RCC 7860 (cell line): ENCODE results near the gene LGALS3BP.
A peak's percentile ranks its signal among the peaks of the same experiment; 100 is the strongest.

Experiments used
- DNase-seq: peaks from one replicate; pipeline ENCODE4 v3.0.0-alpha.2; 2015; ENCODE audit warnings: low spot score
- FAIRE-seq: peaks from 2 replicates; lab custom pipeline; 2012; peaks lifted over from hg19 to GRCh38; lab: Jason Lieb, UNC

LGALS3BP gene

DNA sequence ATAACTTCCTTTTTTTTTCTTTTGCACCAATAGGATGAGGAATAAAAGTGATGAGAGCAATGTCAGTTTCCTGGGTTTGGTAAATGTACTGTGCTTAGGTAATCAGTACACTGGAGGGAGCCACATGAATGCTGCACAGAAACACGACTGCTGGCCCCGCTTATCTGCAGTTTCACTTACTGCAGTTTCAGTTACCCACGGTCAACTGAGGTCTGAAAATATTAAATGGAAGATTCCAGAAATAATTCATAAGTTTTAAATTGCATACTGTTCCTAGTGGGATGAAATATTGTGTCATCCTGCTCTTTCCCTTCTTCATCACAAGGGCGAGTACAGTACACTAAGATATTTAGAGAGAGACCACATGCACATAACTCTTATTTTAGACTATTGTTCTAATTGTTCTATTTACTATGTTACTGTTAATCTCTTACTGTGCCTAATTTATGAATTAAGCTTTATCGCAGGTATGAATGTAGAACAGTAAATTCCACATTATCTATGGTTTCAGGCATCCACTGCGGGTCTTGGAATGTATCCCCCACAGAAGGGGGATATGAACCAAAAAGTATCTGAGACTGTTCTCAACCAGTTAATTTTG is 6.4 kb upstream of the LGALS3BP start:
- DNase-seq (no peak), FAIRE-seq (no peak)

DNA sequence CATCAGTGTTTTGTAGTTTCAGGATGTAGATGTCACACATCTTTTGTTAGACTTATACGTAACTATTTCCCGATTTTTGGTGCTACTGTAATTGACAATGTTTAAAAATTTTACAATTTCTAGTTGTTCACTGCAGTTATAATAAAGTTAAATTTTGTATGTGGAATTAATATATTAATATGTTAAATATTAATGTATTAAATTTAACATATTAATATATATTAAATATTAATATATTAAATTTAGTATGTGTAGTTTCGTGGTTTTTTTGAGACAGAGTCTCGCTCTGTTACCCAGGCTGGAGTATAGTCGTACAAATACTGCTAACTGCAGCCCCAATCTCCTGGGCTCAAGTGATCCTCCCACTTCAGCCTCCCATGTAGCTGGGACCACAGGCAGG is 5.7 kb upstream of the LGALS3BP start:
- no peak for DNase-seq
- FAIRE-seq = no peak

DNA sequence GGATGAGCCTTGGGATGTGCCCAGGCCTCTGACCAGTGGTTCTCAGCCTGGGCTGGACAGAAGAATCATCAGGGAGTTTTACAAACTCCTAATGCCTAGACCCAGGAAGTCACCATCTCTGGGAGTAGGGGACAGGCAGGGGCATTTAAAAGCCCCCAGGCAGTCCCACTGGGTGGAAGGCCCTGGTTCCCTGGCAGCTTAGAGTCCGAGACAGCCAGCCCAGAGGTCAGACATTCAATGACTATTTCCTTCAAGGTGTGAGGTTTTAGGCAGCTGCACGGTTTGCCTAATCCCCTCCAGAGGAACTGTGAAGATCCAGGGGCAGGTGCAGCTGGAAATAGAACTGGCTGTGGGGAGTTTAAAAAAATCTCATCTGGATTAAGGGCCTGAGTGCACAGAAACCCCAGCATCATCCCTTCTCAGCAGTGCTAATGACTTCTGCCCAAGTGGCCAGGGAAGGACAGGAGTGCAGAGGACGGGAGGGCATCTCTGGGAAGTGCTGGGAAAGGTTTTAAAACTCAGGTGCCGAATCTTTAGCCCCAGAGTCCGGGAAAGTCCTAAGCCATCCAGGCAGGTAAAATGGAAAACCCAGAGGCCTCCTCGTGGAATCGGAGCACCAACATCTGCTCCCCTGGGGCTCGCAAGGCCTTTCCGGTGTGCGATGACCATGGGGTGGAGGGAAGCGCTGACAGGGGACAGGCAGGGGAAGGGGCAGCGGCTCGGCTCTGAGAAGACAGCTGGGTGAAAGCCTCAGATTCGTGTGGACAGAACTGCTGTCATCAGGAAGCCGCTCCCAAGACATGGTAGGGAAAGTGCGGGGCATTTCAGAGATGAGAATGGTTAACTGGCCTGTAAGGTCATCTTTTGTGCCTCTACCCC is 1.5 kb upstream of the LGALS3BP start:
- DNase-seq = no peak
- no peak for FAIRE-seq

DNA sequence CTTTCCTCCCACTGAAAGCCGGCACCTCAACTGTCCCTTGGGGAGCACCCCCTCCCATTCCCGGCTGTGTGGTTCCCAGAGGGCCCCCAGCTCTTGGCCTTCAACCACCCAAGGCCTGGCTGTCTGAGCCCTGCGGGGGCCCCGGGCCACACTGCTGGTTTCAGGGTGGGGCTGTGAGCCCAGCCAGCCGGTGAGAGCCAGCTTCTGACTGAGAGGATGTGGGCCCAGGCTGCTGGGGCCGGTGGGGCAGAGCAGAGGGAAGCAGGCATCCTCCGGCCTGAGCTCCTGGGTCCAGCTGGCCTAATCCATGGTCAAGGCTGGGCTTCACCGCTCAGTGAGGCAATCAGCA is 875 bp upstream of the LGALS3BP start:
- no peak for FAIRE-seq
- DNase-seq = no peak

DNA sequence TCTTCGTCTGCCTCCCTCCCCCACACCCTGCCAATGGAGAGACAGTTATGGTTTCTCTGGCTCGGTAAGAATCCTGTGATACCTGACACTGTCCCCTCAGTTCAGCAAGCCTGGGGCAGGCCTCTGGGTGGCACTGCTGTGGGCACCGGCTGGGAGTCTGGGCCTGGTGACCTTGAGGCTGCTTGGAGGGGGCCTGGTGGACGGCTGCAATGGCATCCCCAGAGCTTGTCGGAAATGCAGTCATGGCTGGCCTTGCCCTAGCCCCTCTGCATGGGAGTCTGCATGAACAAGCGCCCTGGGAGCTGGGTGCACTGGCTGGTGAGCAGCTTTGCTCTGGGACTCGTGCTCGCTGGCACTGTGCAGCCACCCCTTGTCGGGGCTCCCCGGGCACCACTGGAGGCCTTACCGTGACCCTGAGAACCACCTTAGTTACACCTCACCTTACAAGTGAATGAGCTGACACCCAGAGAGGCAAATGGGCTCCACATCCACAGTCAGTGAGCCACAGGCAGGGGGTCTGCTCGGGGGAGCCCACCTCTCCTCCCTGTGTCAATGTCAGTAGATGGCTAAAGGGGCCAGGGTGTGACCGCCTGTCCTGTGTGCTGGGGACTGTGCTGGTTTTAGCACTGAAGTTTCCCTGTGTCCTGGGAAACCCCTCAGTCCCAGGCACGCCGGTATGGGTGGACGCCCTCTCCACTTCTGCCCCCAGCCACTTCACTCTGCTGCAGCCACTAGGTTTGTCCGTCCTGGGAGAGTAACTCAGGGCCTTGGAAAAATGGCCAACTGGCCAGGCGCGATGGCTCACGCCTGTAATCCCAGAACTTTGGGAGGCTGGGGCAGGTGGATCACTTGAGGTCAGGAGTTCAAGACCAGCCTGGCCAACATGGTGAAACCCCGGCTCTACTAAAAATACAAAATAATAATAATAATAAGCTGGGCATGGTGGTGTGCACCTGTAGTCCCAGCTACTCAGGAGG is 1.4 kb downstream of the LGALS3BP start:
- FAIRE-seq = no peak
- DNase-seq = no peak

DNA sequence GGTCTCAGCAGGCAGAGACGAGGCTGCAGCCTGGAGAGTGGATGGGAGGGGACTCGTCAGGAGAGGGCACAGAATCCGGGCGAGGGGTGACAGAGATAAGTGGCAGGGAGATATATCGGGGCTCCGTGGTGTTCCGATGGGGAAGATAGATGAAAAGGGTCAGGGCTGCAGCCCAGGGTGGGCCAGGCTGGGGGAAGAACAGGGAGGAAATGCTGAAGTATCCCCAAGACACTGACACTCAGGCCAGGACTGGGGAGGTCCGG is 2.1 kb downstream of the LGALS3BP start:
- DNase-seq (no peak), FAIRE-seq (no peak)

DNA sequence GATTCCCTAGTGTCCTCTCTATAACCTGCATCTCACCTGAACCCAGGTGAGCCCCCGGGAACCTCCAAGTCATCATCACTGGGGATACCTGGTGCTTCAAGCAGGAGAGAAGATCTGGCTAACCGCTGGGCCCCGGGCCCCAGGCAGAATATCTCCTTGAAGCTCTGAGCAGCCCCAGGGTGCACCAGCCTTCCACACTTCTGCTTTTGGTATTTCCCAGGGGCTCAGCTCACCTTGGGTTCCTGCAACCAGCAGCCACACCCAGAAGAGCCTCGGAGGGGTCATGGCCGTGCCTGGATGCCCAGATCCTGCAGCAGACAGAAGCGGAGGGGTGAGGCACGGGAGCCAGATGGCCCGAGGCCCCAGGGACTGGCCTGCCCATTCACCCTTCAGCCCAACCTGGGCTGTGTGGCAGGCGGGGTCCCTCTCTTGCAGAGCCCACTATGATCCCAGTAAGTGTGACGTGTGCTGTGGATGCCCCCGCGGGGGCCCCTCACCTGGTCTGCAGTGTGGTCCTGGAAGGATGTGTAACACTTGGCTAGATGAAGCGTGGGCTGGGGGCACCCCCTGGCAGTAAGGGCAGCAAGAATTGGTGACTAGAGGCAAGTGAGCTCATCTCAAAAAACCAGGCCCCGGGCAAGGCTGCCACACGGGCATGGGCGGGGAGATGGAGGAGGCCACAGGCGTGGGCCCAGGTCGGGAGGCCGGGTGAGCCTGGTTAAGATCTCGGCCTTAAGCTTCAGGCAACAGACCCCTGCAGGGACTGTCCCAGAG is 2.6 kb downstream of the LGALS3BP start:
- FAIRE-seq (no peak), DNase-seq (no peak)

DNA sequence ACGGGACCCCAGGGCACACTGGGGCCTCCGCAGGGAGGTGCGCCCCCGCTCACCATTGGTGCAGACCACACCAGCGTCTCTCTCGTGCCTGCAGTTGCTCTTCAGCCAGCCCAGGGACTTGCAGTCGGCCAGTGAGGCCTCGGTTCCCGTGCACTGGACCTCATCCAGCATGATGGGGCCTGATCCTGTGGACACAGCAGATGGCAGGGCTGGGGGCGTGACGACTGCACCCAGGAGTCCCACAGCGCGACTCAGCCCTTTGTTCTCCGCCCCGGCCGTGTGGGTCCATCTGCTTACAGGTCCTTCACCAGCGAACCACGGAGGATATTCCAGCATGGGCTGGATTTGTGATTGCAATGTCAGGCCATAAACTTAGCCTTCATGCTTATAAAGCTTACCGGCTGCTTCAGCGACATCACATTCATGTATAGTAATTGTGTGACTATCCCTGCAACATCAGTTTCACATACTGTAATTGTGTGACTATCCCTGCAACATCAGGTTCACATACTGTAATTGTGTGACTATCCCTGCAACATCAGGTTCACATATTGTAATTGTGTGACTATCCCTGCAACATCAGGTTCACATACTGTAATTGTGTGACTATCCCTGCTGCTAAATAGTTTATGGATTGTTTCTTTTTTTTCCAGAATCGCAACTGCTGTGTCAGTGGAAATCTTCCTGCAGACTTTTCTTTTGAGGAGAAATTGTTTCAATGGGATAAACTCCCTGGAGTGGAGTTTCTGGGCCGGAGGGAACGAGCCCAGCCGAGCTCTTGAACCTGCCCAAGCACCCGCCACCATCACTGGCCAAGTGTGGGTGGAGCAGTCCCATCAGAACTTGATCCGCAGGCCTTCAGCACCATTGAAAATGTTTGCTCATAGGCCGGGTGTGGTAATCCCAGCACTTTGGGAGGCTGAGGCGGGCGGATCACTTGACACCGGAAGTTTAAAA is 4.8 kb downstream of the LGALS3BP start:
- no peak for DNase-seq
- no peak for FAIRE-seq

DNA sequence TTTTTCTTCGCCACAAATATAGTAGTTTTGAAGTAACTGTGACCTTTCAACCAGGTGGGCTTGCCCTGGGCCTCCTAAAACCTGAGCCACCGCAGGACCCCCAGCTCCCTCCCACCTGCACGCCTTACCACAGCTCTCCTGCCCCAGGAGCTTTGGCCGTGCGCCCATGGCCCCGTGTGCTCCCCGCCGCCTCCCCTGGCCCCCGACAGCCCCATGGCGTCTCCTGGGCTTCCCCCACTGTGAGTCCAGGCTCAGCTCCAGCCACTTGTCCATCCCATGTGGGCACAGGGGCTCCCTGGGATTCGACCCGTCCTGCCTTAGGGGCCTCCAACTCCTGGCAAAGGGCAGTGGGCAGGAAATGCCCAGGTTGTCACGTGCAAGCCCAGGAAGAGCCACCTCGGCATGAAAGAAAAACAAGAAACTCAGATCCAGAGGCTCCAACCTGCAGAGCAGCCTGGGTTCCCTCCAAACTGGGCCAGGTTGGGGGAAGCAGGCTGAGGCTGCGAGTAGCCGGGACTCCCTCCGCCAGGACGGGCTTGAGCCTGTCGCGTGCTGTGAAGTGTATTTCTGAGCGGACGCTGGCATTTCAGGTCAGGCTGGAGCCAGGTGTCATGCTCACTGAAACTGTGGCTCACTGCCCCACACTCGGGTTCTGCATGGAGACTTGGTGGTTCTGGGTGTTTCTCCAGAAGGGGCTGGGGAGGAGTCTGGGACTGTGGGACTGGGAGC is 5.8 kb downstream of the LGALS3BP start:
- no peak for FAIRE-seq
- no peak for DNase-seq

DNA sequence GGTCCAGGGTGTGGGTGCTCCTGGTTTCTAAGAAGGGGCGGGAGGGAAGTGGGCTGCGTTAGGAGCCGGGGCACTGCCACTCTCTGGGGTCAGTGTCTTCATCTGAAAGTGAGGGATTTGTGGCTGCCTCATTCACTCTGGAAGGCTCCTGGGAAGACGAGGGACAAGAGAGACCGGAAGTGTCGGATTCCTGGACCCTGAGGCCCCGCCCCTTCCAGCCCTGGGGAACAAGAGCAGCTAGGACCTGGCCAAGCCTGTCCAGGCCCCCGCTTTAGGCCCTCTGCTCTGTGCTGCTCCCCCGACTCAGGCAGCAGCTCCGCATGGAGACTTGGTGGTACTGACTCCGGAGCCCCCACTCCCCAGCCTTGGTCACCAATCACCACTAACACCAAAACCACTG is 6.5 kb downstream of the LGALS3BP start:
- no peak for FAIRE-seq
- no peak for DNase-seq

DNA sequence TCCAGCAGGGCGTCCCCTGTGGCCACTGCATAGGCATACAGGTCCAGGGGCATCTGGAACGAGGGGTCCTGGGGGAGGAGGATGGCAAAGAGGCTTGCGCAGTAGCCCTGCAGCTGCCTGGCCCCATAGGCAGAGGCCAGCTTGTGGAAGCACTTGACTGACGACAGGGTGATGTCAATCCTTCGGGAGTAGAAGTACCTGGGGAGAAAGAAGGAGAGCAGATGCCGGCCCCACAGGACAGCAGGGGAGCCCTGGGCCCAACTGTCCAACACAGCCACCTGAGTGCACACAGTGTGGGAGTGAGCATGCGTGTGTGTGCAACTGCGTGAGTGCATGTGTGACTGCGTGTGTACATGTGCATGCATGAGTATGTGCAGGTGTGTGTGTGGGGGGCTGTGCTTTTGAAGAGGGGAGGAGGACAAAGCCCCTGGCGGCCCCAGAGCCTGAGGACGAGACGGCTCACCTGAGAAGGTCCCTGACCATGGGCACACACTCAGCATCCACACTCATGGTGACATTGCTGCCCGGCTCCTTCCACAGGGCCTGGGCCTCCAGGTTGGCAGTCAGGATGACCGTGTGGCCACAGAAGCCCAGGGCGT is 7.1 kb downstream of the LGALS3BP start:
- DNase-seq (no peak), FAIRE-seq (no peak)

DNA sequence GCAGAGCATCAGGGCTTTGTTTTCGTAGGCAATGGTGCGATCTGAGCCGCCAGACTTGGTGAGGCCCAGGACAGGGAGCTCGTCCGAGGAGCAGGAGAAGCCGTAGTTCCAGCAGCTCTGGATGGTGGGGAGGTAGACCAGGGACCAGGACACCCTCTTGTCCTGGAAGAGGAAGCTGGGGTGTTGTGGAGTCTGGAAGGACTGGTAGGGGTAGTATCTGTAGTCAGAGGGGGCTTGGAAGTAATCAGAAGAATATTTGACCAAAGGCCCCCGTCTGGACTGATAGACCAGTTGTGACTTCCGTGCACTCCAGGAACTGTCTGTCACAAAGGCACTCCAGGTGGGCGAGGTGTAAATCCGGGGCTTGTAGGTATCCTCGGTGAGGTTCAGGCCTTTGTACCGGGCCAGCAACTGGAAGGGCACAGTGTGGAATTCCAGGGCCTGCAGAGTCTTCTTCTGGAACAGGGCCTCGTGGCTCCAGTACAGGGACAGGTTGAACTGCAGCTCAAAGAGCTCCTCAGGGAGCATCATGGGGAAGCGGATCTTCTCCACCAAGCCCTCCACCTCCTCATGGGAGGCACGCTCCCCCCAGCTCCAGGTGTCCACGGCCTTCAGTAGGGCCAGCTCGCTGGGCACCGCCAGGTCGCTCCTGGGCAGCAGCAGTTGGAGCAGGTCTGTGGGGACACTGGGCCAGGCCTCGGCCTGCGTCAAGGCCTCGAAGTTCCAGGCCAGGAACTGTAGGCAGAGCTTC is 7.8 kb downstream of the LGALS3BP start:
- DNase-seq (no peak), FAIRE-seq (no peak)

DNA sequence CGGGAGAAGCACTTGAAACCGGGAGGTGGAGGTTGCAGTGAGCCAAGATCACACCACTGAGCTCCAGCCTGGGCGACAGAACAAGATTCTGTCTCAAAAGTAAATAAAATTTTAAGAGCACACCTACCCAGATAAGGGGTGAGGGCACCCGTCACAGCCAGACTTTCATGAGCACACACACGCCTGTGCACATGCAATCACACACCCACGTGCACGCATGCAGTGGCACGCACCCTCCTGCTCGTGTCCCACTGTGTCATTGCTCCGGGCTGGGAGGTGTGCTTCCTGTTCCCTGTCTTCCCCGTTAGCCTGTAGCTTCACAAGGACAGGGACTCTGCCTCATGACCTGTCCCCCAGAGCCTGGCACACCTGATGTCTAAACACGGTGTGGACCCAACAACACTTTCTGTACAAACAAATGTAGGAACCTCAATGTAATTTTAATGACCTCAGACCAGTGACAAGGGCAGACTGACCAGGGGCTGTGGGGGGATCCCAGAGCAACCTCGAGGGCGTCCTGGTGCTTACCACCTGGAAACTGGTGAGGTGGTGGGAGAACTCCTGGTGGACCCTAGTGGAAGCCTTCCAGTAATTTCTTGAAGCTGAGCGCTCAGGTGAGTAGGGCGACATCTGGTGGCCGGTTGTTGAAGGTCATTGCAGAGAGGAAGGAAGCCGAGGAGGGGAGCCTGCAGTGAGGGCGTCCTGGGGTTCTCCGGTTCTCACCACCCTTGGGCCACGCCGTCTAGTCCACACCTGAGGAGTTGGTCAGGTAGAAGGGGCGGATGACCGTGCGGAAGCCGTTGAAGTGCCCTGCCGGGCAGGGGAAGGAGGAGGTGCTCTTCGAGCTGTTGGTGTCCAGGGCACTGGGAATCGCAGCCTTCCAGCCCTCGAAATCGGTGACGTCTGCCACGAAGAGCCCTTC is 8.6 kb downstream of the LGALS3BP start:
- FAIRE-seq = no peak
- peak; percentile 61 for DNase-seq

DNA sequence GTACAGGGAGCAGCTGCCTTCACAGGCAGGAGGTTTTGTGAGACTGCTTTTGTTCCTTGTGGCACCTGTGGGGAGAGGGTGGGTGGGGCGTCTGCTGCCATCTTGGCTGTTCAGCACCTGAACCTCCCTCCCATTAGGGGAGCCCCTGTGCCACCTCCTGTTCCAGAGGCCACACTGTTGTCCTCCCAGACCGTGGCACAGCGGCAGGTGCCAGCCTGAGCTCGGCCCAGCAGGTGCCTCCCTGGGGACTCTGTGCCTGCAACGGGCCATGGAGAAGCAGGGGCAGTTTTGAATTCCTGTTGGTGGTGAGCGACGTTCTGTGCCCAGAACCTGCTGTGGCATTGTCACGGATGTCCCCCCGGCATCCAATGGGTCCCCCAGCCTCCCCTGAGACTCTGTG is 9.9 kb downstream of the LGALS3BP start:
- no peak for DNase-seq
- no peak for FAIRE-seq

DNA sequence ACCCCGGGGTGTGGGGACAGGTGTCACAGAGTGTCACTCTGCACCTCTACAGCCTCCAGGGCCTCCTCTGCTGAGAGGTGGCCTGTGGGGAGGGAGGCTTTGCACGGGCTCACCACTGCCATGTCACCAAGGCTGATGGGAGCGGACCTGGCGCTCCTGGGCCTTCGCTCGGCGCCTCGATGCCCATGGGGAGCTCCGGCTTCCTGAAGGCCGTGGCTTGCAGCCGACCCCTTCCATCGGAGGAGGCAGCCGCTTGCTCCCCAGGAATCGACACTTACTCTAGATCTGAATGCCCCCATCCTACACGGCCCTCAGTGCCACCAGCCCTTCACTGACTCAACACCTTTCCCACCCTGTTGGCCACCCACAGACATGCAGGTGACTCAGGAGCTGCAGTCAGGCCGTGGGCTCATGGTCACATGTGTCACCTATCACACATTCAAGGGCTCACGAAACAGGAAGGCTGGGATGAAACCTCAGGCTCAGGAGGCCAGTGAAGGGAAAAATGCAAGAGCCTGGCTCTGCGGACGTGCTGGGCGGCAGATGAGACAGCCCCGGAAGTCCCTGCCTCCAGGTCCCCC is 11.9 kb downstream of the LGALS3BP start:
- DNase-seq (peak; percentile 36), FAIRE-seq (no peak)

DNA sequence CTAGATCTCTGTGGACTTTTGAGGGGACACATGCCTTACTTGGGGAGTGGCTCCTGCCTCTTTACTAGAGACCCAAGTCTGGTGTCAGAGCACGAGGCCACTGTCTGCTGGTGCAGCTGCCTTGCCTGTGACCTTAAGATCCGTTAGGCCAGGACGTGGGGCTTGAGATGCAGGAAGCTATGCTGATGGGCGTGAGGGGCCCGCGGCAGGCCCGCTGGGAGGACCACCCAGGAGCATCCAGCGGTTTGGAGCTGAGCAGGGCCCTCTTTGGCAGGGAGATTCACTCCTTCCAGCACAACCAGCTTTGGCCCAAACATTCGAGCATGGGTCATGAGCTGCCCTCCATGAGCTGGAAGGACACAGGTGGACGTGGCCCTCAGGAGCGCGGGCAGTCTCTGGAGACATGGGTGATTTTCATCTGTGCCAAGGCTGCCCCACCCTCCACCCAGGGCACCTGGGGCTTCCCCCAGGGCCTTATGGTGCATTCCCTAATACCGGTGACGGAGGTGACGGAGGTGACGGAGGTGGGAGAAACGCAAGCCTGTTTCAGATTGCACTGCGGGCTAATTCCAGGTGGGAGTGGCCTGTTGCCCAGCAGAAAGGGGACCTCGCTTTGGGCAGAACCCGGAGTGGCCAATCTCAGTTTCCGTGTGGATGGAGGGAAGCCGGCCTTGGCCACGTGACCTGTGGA is 12.7 kb downstream of the LGALS3BP start:
- FAIRE-seq = no peak
- DNase-seq = no peak
